Vagina (tissue), 2 donors: ENCODE data around the gene MADD. TPM values are rescaled to one million over a fixed set of nuclear protein-coding genes. Genes with fewer than 3 reads are reported as not detected.
A peak's percentile ranks its signal among the peaks of the same experiment; 100 is the strongest.

ENCODE experiments used
- DNase-seq, 2 donors: peaks; one replicate each; pipeline ENCODE4 v3.0.0-alpha.2; 2017; ENCODE audit errors: extremely low spot score in 2 of 2
- H3K27ac ChIP-seq: fragments of 200-600 bp; sonication (generic); one replicate; pipeline ENCODE4 v1.5.1; 2019
- H3K27me3 ChIP-seq: fragments of 200-600 bp; sonication (generic); one replicate; pipeline ENCODE4 v1.5.1; 2019
- H3K36me3 ChIP-seq, 2 donors: fragments of 200-600 bp; sonication (generic); one replicate each; pipeline ENCODE4 v1.5.1; 2017 to 2019
- H3K4me1 ChIP-seq: fragments of 200-600 bp; sonication (generic); one replicate; pipeline ENCODE4 v1.5.1; 2019
- H3K4me3 ChIP-seq, 2 donors: fragments of 200-600 bp; sonication (generic); 1 replicate in 1 of 2; 2 replicates in 1 of 2; pipeline ENCODE4 v1.5.1; 2016 to 2019
- H3K9me3 ChIP-seq: fragments of 200-600 bp; sonication (generic); one replicate; pipeline ENCODE4 v1.5.1; 2019
- POLR2A ChIP-seq, 2 donors: fragments of 450-650 bp; IDR thresholded peaks; one replicate each; pipeline ENCODE4 v1.6.1; 2017; ENCODE audit warnings: antibody characterized with exemption in 2 of 2, mild to moderate bottlenecking in 2 of 2, moderate library complexity in 2 of 2
- POLR2AphosphoS5 ChIP-seq, 2 donors: sonication (generic); formaldehyde crosslinking; IDR thresholded peaks; one replicate each; pipeline ENCODE4 v1.9.0; 2017; ENCODE audit warnings: antibody characterized with exemption in 2 of 2, mild to moderate bottlenecking in 2 of 2, low read depth in 1 of 2; ENCODE audit not compliant: insufficient read depth in 1 of 2
- intact Hi-C: fragments of 100-400 bp; cut with DNase I; formaldehyde crosslinking; loops from one replicate; pipeline ENCODE4 v1.15.1; 2023
- total RNA-seq: library from RNA; depleted of rRNA; stranded (reverse); fragments of >200 nt; gene quantifications from one replicate; pipeline ENCODE4 v1.2.3, GENCODE V29; 2016
- TF ChIP-seq, protein P1 (sequence below), 3 experiments: fragments of 450-650 bp in 2 of 3; fragments of 200-600 bp in 1 of 3; sonication (generic) in 1 of 3; IDR thresholded peaks; one replicate each; pipeline ENCODE4 v1.5.1; 2017 to 2019; ENCODE audit warnings: antibody characterized with exemption in 3 of 3, mild to moderate bottlenecking in 2 of 3, moderate library complexity in 2 of 3

The MADD gene
- total RNA-seq, 1 donor from 2014 or later: 56.5 TPM

DNA sequence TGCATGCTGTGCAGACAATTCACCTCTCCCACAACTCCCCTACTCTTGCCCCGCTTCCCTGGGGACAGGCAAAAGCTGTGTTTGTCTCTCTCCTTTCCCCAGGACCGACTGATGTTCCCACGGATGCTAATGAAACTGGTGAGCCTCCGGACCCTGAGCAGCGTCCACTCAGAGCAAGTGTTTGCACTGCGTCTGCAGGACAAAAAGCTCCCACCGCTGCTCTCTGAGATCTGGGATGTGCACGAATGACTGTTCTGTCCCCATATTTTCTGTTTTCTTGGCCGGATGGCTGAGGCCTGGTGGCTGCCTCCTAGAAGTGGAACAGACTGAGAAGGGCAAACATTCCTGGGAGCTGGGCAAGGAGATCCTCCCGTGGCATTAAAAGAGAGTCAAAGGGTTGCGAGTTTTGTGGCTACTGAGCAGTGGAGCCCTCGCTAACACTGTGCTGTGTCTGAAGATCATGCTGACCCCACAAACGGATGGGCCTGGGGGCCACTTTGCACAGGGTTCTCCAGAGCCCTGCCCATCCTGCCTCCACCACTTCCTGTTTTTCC, 1.4 kb upstream of the MADD start:
- DNase-seq: no peak
- peak overlapping the region; percentile 71 to 84 for H3K4me3 ChIP-seq

DNA sequence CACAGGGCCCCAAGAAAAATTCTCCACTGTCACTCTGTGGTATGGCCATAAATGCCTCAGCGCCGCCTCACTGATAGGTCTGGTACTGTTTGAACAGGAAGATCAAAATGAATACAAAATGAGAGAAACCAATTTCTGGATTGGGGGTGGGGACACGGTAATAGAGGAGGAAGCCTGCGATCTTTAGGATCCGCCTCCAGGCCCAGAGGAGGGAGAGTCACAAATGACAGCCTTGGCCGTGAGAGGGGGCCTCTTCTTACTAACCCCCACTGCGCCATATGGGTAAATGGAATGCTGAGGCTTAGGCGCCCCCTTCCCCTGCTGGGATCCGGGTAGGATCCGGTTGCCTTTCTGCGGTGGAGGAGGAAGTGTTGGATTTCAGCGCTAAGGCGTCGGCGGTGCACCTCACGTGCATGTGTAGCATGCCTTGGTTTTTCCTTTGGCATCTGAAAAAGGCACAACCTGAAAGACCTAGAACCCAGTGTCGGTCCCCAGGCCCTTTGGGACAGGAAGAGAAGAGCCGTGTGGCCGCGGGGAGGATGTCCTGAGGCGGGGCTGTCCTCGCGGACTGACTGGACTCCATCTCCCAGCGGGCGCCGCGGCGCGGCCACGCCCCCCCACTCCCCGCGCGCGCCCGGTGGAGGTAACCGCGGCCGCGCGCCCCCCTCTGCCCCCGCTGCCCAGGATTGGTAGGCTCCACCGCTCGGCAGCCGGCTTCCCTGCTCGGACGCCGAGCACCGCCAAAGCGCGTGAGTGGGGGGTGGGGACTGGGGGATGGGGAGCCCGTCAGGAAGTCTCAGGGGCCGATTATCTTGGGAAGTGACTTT, 718 bp upstream of the MADD start:
- H3K4me1 ChIP-seq: peaks cover 43% of the 10 kb centered on the region
- no peaks in the 10 kb centered on the region for H3K9me3 ChIP-seq
- no peaks in the 10 kb centered on the region for H3K36me3 ChIP-seq
- TF ChIP-seq POLR2AphosphoS5 (IDR thresholded peaks at IDR 0.05; ENCODE audit: insufficient read depth in 1 of 2, low read depth in 1 of 2) (peak; percentile 52 to 78), POLR2A (IDR thresholded peaks at IDR 0.05) (no peak)
- TF ChIP-seq, protein P1, sequence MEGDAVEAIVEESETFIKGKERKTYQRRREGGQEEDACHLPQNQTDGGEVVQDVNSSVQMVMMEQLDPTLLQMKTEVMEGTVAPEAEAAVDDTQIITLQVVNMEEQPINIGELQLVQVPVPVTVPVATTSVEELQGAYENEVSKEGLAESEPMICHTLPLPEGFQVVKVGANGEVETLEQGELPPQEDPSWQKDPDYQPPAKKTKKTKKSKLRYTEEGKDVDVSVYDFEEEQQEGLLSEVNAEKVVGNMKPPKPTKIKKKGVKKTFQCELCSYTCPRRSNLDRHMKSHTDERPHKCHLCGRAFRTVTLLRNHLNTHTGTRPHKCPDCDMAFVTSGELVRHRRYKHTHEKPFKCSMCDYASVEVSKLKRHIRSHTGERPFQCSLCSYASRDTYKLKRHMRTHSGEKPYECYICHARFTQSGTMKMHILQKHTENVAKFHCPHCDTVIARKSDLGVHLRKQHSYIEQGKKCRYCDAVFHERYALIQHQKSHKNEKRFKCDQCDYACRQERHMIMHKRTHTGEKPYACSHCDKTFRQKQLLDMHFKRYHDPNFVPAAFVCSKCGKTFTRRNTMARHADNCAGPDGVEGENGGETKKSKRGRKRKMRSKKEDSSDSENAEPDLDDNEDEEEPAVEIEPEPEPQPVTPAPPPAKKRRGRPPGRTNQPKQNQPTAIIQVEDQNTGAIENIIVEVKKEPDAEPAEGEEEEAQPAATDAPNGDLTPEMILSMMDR (IDR thresholded peaks at IDR 0.05): peak in 1 of 3 experiments; percentile 26
- no peaks in the 10 kb centered on the region for H3K27me3 ChIP-seq
- intact Hi-C loops: no loop called here
- H3K27ac ChIP-seq: peak overlapping the region; percentile 94
- peak overlapping the region; percentile 71 to 84 for H3K4me3 ChIP-seq
- DNase-seq: peak in 1 of 2 donors; percentile 92

More for the DNA sequence above, 1.4 kb upstream of the MADD start:
- H3K4me1 ChIP-seq: peaks cover 48% of the 10 kb centered on the region
- no peaks in the 10 kb centered on the region for H3K9me3 ChIP-seq
- H3K36me3 ChIP-seq: no peaks in the 10 kb centered on the region
- no peaks in the 10 kb centered on the region for H3K27me3 ChIP-seq
- TF ChIP-seq POLR2A (IDR thresholded peaks at IDR 0.05) (no peak), POLR2AphosphoS5 (IDR thresholded peaks at IDR 0.05; ENCODE audit: insufficient read depth in 1 of 2, low read depth in 1 of 2) (no peak)
- TF ChIP-seq, protein P1 (IDR thresholded peaks at IDR 0.05): no peak
- H3K27ac ChIP-seq: peak overlapping the region; percentile 94
- intact Hi-C loops: no loop called here

DNA sequence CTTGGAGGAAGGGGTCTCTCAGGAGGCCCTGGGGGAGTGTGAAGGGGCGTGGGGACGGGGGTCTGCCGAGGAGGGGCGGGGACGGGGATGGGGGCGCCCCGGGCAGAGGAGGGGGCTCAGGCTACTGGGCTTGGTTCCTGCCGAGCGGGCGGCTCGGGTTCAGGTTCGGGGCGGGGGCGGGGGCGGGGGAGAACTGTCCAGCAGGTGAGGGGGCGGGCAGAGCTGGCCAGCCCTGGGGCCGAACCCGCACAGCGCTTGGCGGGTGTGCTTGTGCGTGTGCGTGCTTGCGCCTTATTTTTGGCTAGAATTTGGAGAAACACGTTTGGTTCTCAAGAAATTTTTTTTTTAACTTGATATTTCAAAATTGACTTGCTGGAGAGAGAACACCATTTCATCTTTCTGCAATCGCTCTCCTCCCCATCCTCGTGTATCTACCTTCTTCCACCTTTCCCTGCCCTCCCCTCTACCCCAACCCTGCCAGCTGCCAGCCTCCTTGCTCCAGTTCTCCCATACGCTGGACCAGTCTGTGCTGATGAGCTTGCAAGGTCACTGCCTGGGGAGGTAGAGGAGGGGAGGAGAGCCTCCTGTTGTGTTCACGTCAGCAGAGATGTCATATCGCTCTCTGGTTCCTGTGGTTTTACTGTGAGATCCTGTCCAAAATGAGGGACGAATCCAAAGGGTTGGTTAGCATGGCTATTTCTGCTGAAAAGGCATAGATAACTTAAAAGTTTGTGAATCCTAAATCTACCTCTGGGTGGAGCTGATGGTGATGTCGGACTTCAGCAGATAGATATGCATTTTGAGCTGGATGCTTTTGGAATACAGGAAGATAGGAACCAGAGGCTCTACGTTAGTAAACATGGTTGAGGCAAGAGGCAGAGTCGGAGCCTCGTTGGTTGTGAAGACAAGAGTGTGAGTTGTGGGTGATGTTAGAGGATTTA, 668 bp downstream of the MADD start:
- peak overlapping the region; percentile 71 to 84 for H3K4me3 ChIP-seq
- H3K27me3 ChIP-seq: no peaks in the 10 kb centered on the region
- peaks cover 39% of the 10 kb centered on the region for H3K4me1 ChIP-seq
- peaks cover 0 to 11% of the 10 kb centered on the region in 2 donors for H3K36me3 ChIP-seq
- peak overlapping the region; percentile 94 for H3K27ac ChIP-seq
- no peaks in the 10 kb centered on the region for H3K9me3 ChIP-seq
- no peak for DNase-seq
- TF ChIP-seq POLR2A (IDR thresholded peaks at IDR 0.05): no peak
- TF ChIP-seq, protein P1 (IDR thresholded peaks at IDR 0.05): no peak
- TF ChIP-seq POLR2AphosphoS5 (IDR thresholded peaks at IDR 0.05; ENCODE audit: insufficient read depth in 1 of 2, low read depth in 1 of 2): no peak
- intact Hi-C loops: no loop called here

DNA sequence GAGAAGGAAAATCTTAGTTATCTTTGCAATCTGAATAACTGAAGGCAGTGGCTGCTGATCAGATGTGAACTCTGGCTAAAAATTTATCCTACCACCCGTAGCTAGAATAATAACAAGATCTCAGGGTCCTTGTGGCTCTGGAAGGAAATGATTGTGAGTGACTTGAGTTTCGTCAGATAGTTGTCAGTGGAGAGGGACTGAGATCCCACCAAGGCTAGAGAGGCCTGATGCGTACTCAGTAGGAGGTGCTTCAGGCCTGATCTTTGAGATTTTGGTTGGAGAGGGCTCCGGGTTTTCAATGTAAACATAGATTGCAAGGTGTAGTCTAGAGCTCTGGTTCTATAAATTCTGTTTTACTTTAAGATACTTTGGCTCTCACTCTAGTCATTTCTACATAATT, 1.4 kb downstream of the MADD start:
- H3K4me1 ChIP-seq: peaks cover 39% of the 10 kb centered on the region
- peak overlapping the region; percentile 71 to 84 for H3K4me3 ChIP-seq
- no peaks in the 10 kb centered on the region for H3K9me3 ChIP-seq
- H3K27ac ChIP-seq: peak overlapping the region; percentile 94
- H3K27me3 ChIP-seq: no peaks in the 10 kb centered on the region
- intact Hi-C loops: no loop called here
- DNase-seq: no peak
- TF ChIP-seq POLR2AphosphoS5 (IDR thresholded peaks at IDR 0.05; ENCODE audit: insufficient read depth in 1 of 2, low read depth in 1 of 2): no peak
- no peak for TF ChIP-seq POLR2A (IDR thresholded peaks at IDR 0.05)
- TF ChIP-seq, protein P1 (IDR thresholded peaks at IDR 0.05): no peak
- H3K36me3 ChIP-seq: peaks cover 0 to 16% of the 10 kb centered on the region in 2 donors
